Measurements from ENCODE around the gene LRMDA.

GRCh38 chr10:76301211-76301610, 869.8 kb downstream of the LRMDA start:
- no peak for TF ChIP-seq HDAC2 (IDR thresholded peaks at IDR 0.05)
- TF ChIP-seq JUND (IDR thresholded peaks at IDR 0.05; ENCODE audit: low read depth, low read length) = no peak
- no peak for TF ChIP-seq EGR1 (IDR thresholded peaks at IDR 0.05; ENCODE audit: borderline replicate concordance in 1 of 2, low read depth in 2 of 2, low read length in 2 of 2)
- TF ChIP-seq CHD2 (IDR thresholded peaks at IDR 0.05; ENCODE audit: borderline replicate concordance, low read depth, low read length) = no peak
- TF ChIP-seq SRF (IDR thresholded peaks at IDR 0.05; ENCODE audit: low read depth in 2 of 2, low read length in 2 of 2) = no peak
- no peak for TF ChIP-seq ATF2 (IDR thresholded peaks at IDR 0.05; ENCODE audit: low read length)
- TF ChIP-seq ELK1 (IDR thresholded peaks at IDR 0.05; ENCODE audit: low read depth, low read length) = no peak
- no peak for TF ChIP-seq CTCF (IDR thresholded peaks at IDR 0.05 in 2 of 3, conservative IDR thresholded peaks at IDR 0.05 in 1 of 3; ENCODE audit: control insufficient read depth in 2 of 3, extremely low read depth in 1 of 3, insufficient read depth in 1 of 3, low read depth in 3 of 3, low read length in 3 of 3)

All from GM12878 (cell line).